SK-N-SH (cell line): Measurements from ENCODE around the gene OR7C2. TPM values are rescaled to one million over a fixed set of nuclear protein-coding genes. Genes with fewer than 3 reads are reported as not detected.

ENCODE experiments used
- CTCF ChIA-PET: fragments of 300-600, 350-600 bp; formaldehyde crosslinking; extraction: SDS; loops from one replicate; lab custom pipeline; 2021; lab: Yijun Ruan, JAX
- POLR2A ChIA-PET: fragments of 350-600 bp; sonication (Branson Sonifier 250); formaldehyde crosslinking; extraction: SDS; loops from one replicate; lab custom pipeline; 2020; ENCODE audit warnings: antibody characterized with exemption, inconsistent platforms; lab: Yijun Ruan, JAX
- DNase-seq: peaks from one replicate; pipeline ENCODE4 v3.0.0; 2012
- H2AFZ ChIP-seq: fragments of 200-600 bp; sonication (generic); 2 replicates; pipeline ENCODE4 v1.8.1; 2016; ENCODE audit warnings: antibody characterized with exemption, mild to moderate bottlenecking, low read depth
- H3F3A ChIP-seq: fragments of 200-600 bp; sonication (generic); replicated peaks from 2 replicates; pipeline ENCODE3; 2016; ENCODE audit warnings: antibody characterized with exemption, mild to moderate bottlenecking; ENCODE audit not compliant: insufficient read depth
- H3K27ac ChIP-seq, 2 experiments: fragments of 200-500 bp in 1 of 2; fragments of 200-600 bp in 1 of 2; sonication (Bioruptor generic) in 1 of 2; sonication (generic), shearing (Covaris generic) in 1 of 2; 2 replicates each; pipeline versions ENCODE4 v1.5.1 to v1.6.1; 2014 to 2016; ENCODE audit warnings: low read depth in 2 of 2, inconsistent platforms in 1 of 2, low read length in 1 of 2, mild to moderate bottlenecking in 1 of 2, mixed read lengths in 1 of 2
- H3K27me3 ChIP-seq: fragments of 200-600 bp; sonication (generic), shearing (Covaris generic); 2 replicates; pipeline ENCODE4 v1.6.1; 2016; ENCODE audit warnings: mixed run types; ENCODE audit not compliant: insufficient read depth
- H3K36me3 ChIP-seq, 2 experiments: fragments of 200-500 bp in 1 of 2; fragments of 200-600 bp in 1 of 2; sonication (Bioruptor generic) in 1 of 2; sonication (generic) in 1 of 2; replicated peaks in 1 of 2; 2 replicates each; pipeline versions ENCODE3 to v1.5.1; 2014 to 2016; ENCODE audit warnings: low read length in 1 of 2, mild to moderate bottlenecking in 1 of 2; ENCODE audit not compliant: insufficient read depth in 2 of 2, control insufficient read depth in 1 of 2
- H3K4me1 ChIP-seq, 2 experiments: fragments of 200-500 bp in 1 of 2; fragments of 200-600 bp in 1 of 2; sonication (Bioruptor generic) in 1 of 2; sonication (generic), shearing (Covaris generic) in 1 of 2; 2 replicates each; pipeline versions ENCODE4 v1.5.1 to v1.6.1; 2014 to 2016; ENCODE audit warnings: low read depth in 1 of 2, low read length in 1 of 2, mixed run types in 1 of 2; ENCODE audit not compliant: insufficient read depth in 2 of 2, control insufficient read depth in 1 of 2
- H3K4me2 ChIP-seq: fragments of 200-600 bp; sonication (generic), shearing (Covaris generic); 2 replicates; pipeline ENCODE4 v1.6.1; 2017; ENCODE audit warnings: mixed run types
- H3K4me3 ChIP-seq, 2 experiments: fragments of 200-500 bp in 1 of 2; fragments of 200-600 bp in 1 of 2; sonication (Bioruptor generic) in 1 of 2; sonication (generic), shearing (Covaris generic) in 1 of 2; 2 replicates each; pipeline versions ENCODE4 v1.5.1 to v1.8.1; 2014 to 2016; ENCODE audit warnings: low read depth in 2 of 2, inconsistent platforms in 1 of 2, low read length in 1 of 2, mild to moderate bottlenecking in 1 of 2, mixed read lengths in 1 of 2, moderate library complexity in 1 of 2
- H3K79me2 ChIP-seq: fragments of 200-600 bp; sonication (generic); 2 replicates; pipeline ENCODE4 v1.8.1; 2017; ENCODE audit warnings: mild to moderate bottlenecking; ENCODE audit not compliant: insufficient read depth
- H3K9ac ChIP-seq: fragments of 200-600 bp; sonication (generic); 2 replicates; pipeline ENCODE4 v1.6.1; 2017; ENCODE audit warnings: mixed run types
- H3K9me2 ChIP-seq: fragments of 200-600 bp; sonication (generic); 2 replicates; pipeline ENCODE4 v1.6.1; 2017; ENCODE audit warnings: mixed run types
- H3K9me3 ChIP-seq: fragments of 200-600 bp; sonication (generic); 2 replicates; pipeline ENCODE4 v1.6.1; 2017; ENCODE audit warnings: mixed run types, mild to moderate bottlenecking, moderate library complexity
- H4K20me1 ChIP-seq: fragments of 200-600 bp; sonication (generic); 2 replicates; pipeline ENCODE4 v1.6.1; 2017; ENCODE audit warnings: mild to moderate bottlenecking, mixed run types; ENCODE audit not compliant: insufficient read depth
- CHD2 ChIP-seq: fragments of 150-350 bp; IDR thresholded peaks from 2 replicates; pipeline ENCODE4 v1.6.1; 2018; ENCODE audit warnings: low read length; ENCODE audit not compliant: partially characterized antibody
- EZH2phosphoT487 ChIP-seq: fragments of 200-600 bp; sonication (generic); IDR thresholded peaks from 2 replicates; pipeline ENCODE4 v1.6.1; 2017; ENCODE audit warnings: low read depth, mixed run types, mild to moderate bottlenecking, antibody characterized with exemption, moderate library complexity, borderline replicate concordance
- FOXM1 ChIP-seq: IDR thresholded peaks from 2 replicates; pipeline ENCODE4 v1.4.0; 2012; ENCODE audit warnings: low read depth, mild to moderate bottlenecking
- GATA2 ChIP-seq: sonication (generic); formaldehyde crosslinking; IDR thresholded peaks from 2 replicates; pipeline ENCODE4 v1.5.0; 2020; ENCODE audit warnings: mild to moderate bottlenecking, missing genetic modification reagents
- JUND ChIP-seq: IDR thresholded peaks from 2 replicates; pipeline ENCODE4 v1.4.0; 2012
- MEF2A ChIP-seq: IDR thresholded peaks from 2 replicates; pipeline ENCODE4 v1.4.0; 2012; ENCODE audit warnings: low read depth, borderline replicate concordance
- MXI1 ChIP-seq: IDR thresholded peaks from 2 replicates; pipeline ENCODE4 v1.6.1; 2012; ENCODE audit warnings: mild to moderate bottlenecking, low read depth, low read length, improper control_type of control experiment
- NFIC ChIP-seq: IDR thresholded peaks from 2 replicates; pipeline ENCODE4 v1.4.0; 2012; ENCODE audit warnings: borderline replicate concordance
- NRF1 ChIP-seq: IDR thresholded peaks from 2 replicates; pipeline ENCODE4 v1.6.1; 2012; ENCODE audit warnings: low read depth, mild to moderate bottlenecking, low read length
- POLR2AphosphoS5 ChIP-seq: IDR thresholded peaks from 2 replicates; pipeline ENCODE4 v1.6.1; 2012; ENCODE audit warnings: low read depth, low read length
- RAD21 ChIP-seq: IDR thresholded peaks from 2 replicates; pipeline ENCODE4 v1.6.1; 2012; ENCODE audit warnings: mild to moderate bottlenecking, low read length
- RCOR1 ChIP-seq: fragments of 150-350 bp; IDR thresholded peaks from 2 replicates; pipeline ENCODE4 v1.6.1; 2017; ENCODE audit warnings: antibody characterized with exemption, low read length
- RFX5 ChIP-seq: IDR thresholded peaks from 2 replicates; pipeline ENCODE4 v1.6.1; 2012; ENCODE audit warnings: mild to moderate bottlenecking, improper control_type of control experiment, low read length
- RXRA ChIP-seq: IDR thresholded peaks from 2 replicates; pipeline ENCODE4 v1.4.0; 2012; ENCODE audit warnings: low read depth, mild to moderate bottlenecking, borderline replicate concordance
- SMC3 ChIP-seq: IDR thresholded peaks from 2 replicates; pipeline ENCODE4 v1.6.1; 2012; ENCODE audit warnings: low read depth, low read length, improper control_type of control experiment
- TAF1 ChIP-seq: IDR thresholded peaks from 2 replicates; pipeline ENCODE4 v1.6.1; 2012; ENCODE audit warnings: low read depth, mild to moderate bottlenecking, low read length, moderate library complexity, borderline replicate concordance
- TCF12 ChIP-seq: IDR thresholded peaks from 2 replicates; pipeline ENCODE4 v1.4.0; 2012
- YY1 ChIP-seq: IDR thresholded peaks from 2 replicates; pipeline ENCODE4 v1.4.0; 2012; ENCODE audit warnings: low read depth, mild to moderate bottlenecking
- WGBS: methylation state at CpG from one replicate; pipeline ENCODE4 v1.1.6; 2017; ENCODE audit warnings: low lambda C conversion rate; 5-methylcytosine and 5-hydroxymethylcytosine counted together
- polyA plus RNA-seq, 3 experiments: library from polyadenylated mRNA; depleted of rRNA; stranded (reverse); fragments of >200 nt; gene quantifications; 2 replicates each; pipeline ENCODE4 v1.2.3, GENCODE V29; 2012
- TF ChIP-seq, protein P1 (sequence below): IDR thresholded peaks from 2 replicates; pipeline ENCODE4 v1.4.0; 2012; ENCODE audit warnings: low read depth, borderline replicate concordance
- TF ChIP-seq, protein P2 (sequence below): fragments of 150-350 bp; IDR thresholded peaks from 2 replicates; pipeline ENCODE4 v1.6.1; 2017; ENCODE audit warnings: antibody characterized with exemption, low read length, low read depth, borderline replicate concordance
- TF ChIP-seq, protein P3 (sequence below): IDR thresholded peaks from 2 replicates; pipeline ENCODE4 v1.4.0; 2012; ENCODE audit warnings: low read depth, borderline replicate concordance
- TF ChIP-seq, protein P4 (sequence below): IDR thresholded peaks from 2 replicates; pipeline ENCODE4 v1.4.0; 2012; ENCODE audit warnings: low read depth
- TF ChIP-seq, protein P5 (sequence below): fragments of 150-350 bp; IDR thresholded peaks from 2 replicates; pipeline ENCODE4 v1.6.1; 2016; ENCODE audit warnings: mild to moderate bottlenecking, low read depth, low read length

OR7C2 gene
- polyA plus RNA-seq, 1 of the 3 experiments (the other 2 are of a cell fraction) = not detected

DNA sequence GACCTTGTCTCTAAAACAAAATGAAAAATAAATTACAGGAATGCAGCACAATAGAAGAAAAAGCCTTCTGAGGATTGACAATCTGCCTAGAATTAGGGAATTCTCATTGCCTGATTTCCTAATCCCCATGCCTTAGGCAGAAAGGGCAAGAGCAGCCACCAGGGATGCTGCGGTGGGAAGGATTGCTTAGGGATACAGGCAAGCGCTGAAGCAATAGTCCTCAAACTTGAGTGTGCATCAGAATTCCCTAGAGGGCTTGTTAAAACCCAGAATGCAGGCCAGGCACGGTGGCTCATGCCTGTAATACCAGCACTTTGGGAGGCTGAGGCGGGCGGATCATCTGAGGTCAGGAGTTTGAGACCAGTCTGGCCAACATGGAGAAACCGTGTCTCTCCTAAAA is 1.0 kb upstream of the OR7C2 start:
- ChIA-PET POLR2A (no interaction called here), CTCF (no interaction called here)
- Histone ChIP-seq H3K4me2 (no peak overlapping the region), H3K36me3 (no peaks in the 10 kb centered on the region), H3K79me2 (no peaks in the 10 kb centered on the region), H4K20me1 (no peaks in the 10 kb centered on the region), H3K4me3 (no peak overlapping the region), H3K9me3 (no peaks in the 10 kb centered on the region), H3K9me2 (no peaks in the 10 kb centered on the region), H3K9ac (no peak overlapping the region), H3K27ac (no peak overlapping the region), H3K27me3 (peaks cover 21% of the 10 kb centered on the region), H3F3A (no peaks in the 10 kb centered on the region), H3K4me1 (no peaks in the 10 kb centered on the region), H2AFZ (no peak overlapping the region)
- DNase-seq = no peak
- WGBS = 4% methylated on average over 6 of the region's 6 CpGs
- TF ChIP-seq EZH2phosphoT487 (no peak), MEF2A (no peak), NRF1 (no peak), RAD21 (no peak), JUND (no peak), RXRA (no peak), POLR2AphosphoS5 (no peak), RCOR1 (no peak), CHD2 (no peak), YY1 (no peak), GATA2 (CRISPR knock-in tag) (no peak)
- TF ChIP-seq, protein P1, sequence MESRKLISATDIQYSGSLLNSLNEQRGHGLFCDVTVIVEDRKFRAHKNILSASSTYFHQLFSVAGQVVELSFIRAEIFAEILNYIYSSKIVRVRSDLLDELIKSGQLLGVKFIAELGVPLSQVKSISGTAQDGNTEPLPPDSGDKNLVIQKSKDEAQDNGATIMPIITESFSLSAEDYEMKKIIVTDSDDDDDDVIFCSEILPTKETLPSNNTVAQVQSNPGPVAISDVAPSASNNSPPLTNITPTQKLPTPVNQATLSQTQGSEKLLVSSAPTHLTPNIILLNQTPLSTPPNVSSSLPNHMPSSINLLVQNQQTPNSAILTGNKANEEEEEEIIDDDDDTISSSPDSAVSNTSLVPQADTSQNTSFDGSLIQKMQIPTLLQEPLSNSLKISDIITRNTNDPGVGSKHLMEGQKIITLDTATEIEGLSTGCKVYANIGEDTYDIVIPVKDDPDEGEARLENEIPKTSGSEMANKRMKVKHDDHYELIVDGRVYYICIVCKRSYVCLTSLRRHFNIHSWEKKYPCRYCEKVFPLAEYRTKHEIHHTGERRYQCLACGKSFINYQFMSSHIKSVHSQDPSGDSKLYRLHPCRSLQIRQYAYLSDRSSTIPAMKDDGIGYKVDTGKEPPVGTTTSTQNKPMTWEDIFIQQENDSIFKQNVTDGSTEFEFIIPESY = no peak
- TF ChIP-seq, protein P2, sequence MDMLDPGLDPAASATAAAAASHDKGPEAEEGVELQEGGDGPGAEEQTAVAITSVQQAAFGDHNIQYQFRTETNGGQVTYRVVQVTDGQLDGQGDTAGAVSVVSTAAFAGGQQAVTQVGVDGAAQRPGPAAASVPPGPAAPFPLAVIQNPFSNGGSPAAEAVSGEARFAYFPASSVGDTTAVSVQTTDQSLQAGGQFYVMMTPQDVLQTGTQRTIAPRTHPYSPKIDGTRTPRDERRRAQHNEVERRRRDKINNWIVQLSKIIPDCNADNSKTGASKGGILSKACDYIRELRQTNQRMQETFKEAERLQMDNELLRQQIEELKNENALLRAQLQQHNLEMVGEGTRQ = no peak

DNA sequence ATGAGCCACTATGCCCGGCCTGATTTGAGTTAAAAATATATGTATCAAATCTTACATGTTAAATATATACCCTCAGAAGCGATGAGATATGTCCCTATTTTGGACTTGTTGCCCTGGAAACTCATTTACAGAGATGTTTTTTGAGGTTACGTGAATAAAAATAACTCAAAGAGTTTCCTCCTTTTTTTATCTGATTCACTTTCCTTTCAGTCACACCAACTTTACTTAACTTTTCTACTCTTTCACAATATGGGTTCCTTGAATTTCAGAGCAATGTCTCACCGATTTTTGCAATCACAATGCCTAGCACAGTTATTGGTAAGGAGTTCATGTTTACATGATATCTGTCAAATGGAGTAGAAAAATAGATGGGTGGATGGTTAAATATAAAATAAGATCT is 2.3 kb downstream of the OR7C2 start:
- ChIA-PET POLR2A (no interaction called here), CTCF (no interaction called here)
- 8% methylated on average over 4 of the region's 4 CpGs for WGBS
- Histone ChIP-seq H2AFZ (no peak overlapping the region), H3K9me2 (no peaks in the 10 kb centered on the region), H3K36me3 (no peaks in the 10 kb centered on the region), H3K9ac (no peak overlapping the region), H3K79me2 (no peaks in the 10 kb centered on the region), H3K4me2 (no peak overlapping the region), H3K4me3 (no peak overlapping the region), H3K27me3 (peaks cover 21% of the 10 kb centered on the region), H3F3A (no peaks in the 10 kb centered on the region), H4K20me1 (no peaks in the 10 kb centered on the region), H3K4me1 (no peaks in the 10 kb centered on the region), H3K27ac (no peak overlapping the region), H3K9me3 (no peaks in the 10 kb centered on the region)
- no peak for DNase-seq
- TF ChIP-seq, protein P3, sequence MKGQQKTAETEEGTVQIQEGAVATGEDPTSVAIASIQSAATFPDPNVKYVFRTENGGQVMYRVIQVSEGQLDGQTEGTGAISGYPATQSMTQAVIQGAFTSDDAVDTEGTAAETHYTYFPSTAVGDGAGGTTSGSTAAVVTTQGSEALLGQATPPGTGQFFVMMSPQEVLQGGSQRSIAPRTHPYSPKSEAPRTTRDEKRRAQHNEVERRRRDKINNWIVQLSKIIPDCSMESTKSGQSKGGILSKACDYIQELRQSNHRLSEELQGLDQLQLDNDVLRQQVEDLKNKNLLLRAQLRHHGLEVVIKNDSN = no peak
- no peak for TF ChIP-seq RAD21
- TF ChIP-seq, protein P4, sequence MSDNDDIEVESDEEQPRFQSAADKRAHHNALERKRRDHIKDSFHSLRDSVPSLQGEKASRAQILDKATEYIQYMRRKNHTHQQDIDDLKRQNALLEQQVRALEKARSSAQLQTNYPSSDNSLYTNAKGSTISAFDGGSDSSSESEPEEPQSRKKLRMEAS = no peak
- no peak for TF ChIP-seq POLR2AphosphoS5
- TF ChIP-seq RFX5 = no peak
- TF ChIP-seq NFIC = no peak
- no peak for TF ChIP-seq JUND
- no peak for TF ChIP-seq TCF12
- TF ChIP-seq MXI1 = no peak
- no peak for TF ChIP-seq FOXM1
- TF ChIP-seq, protein P2 = no peak
- no peak for TF ChIP-seq RCOR1
- no peak for TF ChIP-seq MEF2A
- no peak for TF ChIP-seq NRF1
- TF ChIP-seq SMC3 = no peak
- no peak for TF ChIP-seq TAF1
- TF ChIP-seq, protein P5, sequence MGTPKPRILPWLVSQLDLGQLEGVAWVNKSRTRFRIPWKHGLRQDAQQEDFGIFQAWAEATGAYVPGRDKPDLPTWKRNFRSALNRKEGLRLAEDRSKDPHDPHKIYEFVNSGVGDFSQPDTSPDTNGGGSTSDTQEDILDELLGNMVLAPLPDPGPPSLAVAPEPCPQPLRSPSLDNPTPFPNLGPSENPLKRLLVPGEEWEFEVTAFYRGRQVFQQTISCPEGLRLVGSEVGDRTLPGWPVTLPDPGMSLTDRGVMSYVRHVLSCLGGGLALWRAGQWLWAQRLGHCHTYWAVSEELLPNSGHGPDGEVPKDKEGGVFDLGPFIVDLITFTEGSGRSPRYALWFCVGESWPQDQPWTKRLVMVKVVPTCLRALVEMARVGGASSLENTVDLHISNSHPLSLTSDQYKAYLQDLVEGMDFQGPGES = no peak
